Lower leg skin (tissue), 3 donors: Measurements from ENCODE around the gene LOXHD1.

Experiments used
- POLR2A ChIP-seq, 2 donors: fragments of 450-650 bp; IDR thresholded peaks; one replicate each; pipeline ENCODE4 v1.6.1; 2016 to 2017; ENCODE audit warnings: antibody characterized with exemption in 2 of 2, mild to moderate bottlenecking in 1 of 2, moderate library complexity in 1 of 2
- TF ChIP-seq, protein P1 (sequence below), 3 donors: fragments of 450-650 bp; IDR thresholded peaks; one replicate each; pipeline ENCODE4 v1.5.1; 2016; ENCODE audit warnings: antibody characterized with exemption in 3 of 3, mild to moderate bottlenecking in 3 of 3, moderate library complexity in 2 of 3

DNA sequence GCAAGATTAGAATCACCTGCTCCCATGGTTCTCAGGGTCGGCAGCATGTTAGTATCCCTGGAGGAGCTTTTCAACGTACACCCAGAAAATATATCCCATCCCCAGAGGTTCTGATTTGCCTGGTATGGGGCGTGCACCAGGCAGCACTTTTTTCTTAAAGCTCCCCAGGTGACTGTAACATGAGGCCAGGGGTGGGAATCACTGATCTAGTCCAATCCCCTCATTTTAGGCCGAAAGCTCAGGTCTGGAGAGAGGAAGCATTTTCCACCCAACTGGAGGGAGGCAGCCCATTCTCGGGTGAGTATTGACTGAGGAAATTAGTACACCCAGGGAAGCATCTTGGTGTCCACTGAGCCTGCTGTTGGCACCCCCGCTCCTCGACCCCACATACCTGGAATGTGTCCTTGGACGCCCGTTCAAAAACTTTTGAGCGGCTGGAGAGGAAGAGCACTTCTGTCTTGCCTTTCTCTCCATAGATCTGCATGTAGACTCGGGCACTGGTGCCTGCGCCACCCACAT lies 94.3 kb downstream of the LOXHD1 start:
- TF ChIP-seq, protein P1, sequence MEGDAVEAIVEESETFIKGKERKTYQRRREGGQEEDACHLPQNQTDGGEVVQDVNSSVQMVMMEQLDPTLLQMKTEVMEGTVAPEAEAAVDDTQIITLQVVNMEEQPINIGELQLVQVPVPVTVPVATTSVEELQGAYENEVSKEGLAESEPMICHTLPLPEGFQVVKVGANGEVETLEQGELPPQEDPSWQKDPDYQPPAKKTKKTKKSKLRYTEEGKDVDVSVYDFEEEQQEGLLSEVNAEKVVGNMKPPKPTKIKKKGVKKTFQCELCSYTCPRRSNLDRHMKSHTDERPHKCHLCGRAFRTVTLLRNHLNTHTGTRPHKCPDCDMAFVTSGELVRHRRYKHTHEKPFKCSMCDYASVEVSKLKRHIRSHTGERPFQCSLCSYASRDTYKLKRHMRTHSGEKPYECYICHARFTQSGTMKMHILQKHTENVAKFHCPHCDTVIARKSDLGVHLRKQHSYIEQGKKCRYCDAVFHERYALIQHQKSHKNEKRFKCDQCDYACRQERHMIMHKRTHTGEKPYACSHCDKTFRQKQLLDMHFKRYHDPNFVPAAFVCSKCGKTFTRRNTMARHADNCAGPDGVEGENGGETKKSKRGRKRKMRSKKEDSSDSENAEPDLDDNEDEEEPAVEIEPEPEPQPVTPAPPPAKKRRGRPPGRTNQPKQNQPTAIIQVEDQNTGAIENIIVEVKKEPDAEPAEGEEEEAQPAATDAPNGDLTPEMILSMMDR (IDR thresholded peaks at IDR 0.05): no peak
- no peak for TF ChIP-seq POLR2A (IDR thresholded peaks at IDR 0.05)
